HG02571 (cell line): ENCODE results near the gene OR6N1.

Source experiments
- ATAC-seq: cut with Tn5 transposase; IDR thresholded peaks from one replicate; pipeline ENCODE4 v1.9.1; 2021; ENCODE audit warnings: mild to moderate bottlenecking, moderate library complexity; ENCODE audit not compliant: unreplicated experiment

The OR6N1 gene

GRCh38 chr1:158771950-158772866 is at the start of gene OR6N1:
Gene OR6N1, minus strand, starts transcription at chr1:158772195. Its CDS starts 5,513 bp downstream, at chr1:158766682.
- ATAC-seq, result no peak

GRCh38 chr1:158821723-158822122 is 49.7 kb upstream of the OR6N1 start:
- ATAC-seq, result no peak

- ATAC-seq, result peak; percentile 95
Observed at GRCh38 chr1:158819461-158820443, 47.8 kb upstream of the OR6N1 start.

DNA sequence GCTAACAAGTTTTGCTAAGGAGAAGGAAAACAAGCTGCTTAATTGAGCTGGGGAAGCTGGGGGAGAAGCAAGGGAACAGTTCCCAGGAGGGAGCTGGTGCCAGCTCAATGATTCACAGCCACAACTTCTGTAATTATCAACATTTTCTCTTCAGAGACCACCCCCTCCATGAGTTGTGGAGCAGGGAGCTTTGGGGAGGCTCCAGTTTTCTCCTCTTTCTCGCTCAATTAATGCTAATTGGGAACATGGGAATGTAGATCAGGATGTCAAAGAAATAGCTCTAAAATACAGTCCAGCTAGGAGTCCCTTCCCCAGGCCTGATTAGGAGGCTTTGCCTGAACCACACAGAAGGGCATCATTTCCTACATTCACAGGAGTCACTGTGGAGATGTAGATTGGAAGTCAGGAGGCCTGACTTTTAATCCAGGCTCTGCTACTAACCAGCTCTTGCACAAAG is 47.0 kb upstream of the OR6N1 start:
- no peak for ATAC-seq

GRCh38 chr1:158818560-158818959 is 46.6 kb upstream of the OR6N1 start:
- no peak for ATAC-seq

- ATAC-seq, result no peak
Observed at GRCh38 chr1:158814970-158815369, 43.0 kb upstream of the OR6N1 start.

- ATAC-seq, result no peak
Observed at GRCh38 chr1:158813164-158813563, 41.2 kb upstream of the OR6N1 start.

GRCh38 chr1:158812336-158812735 is 40.3 kb upstream of the OR6N1 start:
- ATAC-seq, result no peak

- ATAC-seq, result no peak
Observed at GRCh38 chr1:158810311-158810710, 38.3 kb upstream of the OR6N1 start.

- no peak for ATAC-seq
Observed at GRCh38 chr1:158809862-158810261, 37.9 kb upstream of the OR6N1 start.

- no peak for ATAC-seq
Observed at GRCh38 chr1:158809256-158809655, 37.3 kb upstream of the OR6N1 start.

DNA sequence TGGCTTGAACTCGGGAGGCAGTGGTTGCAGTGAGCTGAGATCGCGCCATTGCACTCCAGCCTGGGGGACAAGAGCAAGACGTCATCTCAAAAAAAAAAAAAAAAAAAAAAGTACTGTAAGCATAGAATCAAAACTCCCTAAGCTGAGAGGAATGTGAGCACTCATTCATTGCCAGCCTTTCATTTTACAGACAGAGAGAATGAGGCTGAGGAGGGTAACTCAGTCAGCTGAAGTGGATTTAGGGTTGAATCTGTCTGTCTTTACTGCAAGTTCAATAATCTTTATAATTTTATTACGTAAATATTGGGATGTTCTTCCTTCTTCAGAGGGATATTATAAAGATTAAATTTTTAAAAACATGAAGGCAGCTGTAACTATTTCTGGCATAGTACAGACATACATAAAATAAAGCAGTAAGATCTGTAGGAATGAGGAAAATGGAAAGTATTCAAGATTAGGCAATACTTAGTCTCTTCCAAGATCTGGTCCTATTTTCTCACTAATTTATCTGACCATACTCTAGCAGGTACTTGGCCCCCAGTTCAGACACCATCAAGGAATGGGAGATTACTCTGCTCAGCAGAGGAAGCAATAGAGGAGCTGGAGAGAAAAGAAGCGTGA is 35.0 kb upstream of the OR6N1 start:
- no peak for ATAC-seq

- ATAC-seq, result no peak
Observed at GRCh38 chr1:158803678-158804077, 31.7 kb upstream of the OR6N1 start.

DNA sequence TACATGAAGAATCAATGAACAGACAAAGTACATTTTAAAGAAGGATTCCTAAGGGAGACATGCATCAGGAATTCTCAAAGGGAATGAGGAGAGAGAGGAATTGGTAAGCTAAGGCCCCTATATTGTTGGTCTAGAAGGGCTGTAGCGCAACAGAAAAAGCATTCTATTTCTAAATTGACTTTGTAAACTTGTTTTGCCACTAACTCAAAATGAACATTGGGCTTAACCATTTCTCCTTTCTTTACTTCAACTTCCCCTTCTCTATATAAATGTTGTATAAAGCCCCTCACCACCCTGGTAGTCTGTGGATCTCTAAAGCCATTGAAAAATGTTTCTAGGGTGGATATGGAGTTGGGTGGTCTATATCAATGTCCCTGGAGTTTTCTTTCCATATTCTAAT is 29.4 kb upstream of the OR6N1 start:
- ATAC-seq, result no peak

GRCh38 chr1:158800526-158800925 is 28.5 kb upstream of the OR6N1 start:
- no peak for ATAC-seq

DNA sequence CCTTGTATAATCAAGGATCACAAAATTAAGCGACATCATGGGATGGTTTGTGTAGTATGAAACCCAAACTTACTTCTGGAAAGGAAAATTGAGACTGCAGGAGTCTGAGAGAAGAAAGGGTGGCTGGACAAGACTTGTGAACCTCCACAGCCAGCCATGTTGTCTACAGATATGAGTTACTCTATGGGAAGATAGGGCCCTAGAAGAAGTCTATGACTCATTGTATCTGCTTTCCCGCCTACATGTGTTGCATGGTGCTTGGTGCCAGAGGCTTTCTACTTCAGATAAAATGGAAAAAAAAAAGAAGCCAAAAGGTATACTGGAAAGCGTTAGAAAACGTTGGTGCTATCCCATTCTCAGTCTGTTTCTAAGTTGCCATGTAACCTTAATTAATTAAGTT is 27.7 kb upstream of the OR6N1 start:
- ATAC-seq, result no peak

- ATAC-seq, result no peak
Observed at GRCh38 chr1:158798531-158798930, 26.5 kb upstream of the OR6N1 start.

- ATAC-seq, result no peak
Observed at GRCh38 chr1:158794247-158794646, 22.3 kb upstream of the OR6N1 start.

GRCh38 chr1:158793604-158794003 is 21.6 kb upstream of the OR6N1 start:
- no peak for ATAC-seq

DNA sequence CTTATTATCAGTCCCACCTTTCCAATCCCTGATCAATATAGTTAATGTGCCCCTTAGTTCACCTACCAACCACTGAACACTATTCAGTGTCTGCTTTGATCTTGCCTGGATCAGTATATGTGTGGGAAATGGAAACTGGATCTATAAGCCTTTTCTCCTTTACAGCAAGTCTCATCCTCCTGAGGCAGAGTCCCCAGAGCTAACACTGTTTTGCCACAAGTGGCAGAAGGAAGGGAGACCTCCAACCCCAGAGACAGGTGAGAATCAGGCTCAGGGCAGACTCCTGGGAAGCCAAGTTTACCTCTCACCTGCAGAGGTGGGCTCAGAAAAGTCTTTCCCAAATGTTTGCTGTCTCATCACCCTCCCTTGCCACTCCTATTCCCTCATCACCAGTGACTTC is 9.1 kb upstream of the OR6N1 start, which contains the start of gene OR6N2:
Gene OR6N2, minus strand, starts transcription at position 101 of the 400 bp plus-strand sequence. CDS start 3,569 bp downstream, outside the sequence.
- no peak for ATAC-seq

GRCh38 chr1:158754420-158754819 is 17.6 kb downstream of the OR6N1 start, which contains the start of gene OR6K6:
Gene OR6K6, plus strand, starts transcription at chr1:158754720. Its CDS starts 168 bp downstream, at chr1:158754888.
- ATAC-seq, result no peak
